Upper lobe of left lung (tissue), 4 donors: ENCODE data around the gene MYLK3.

Experiments used
- EP300 ChIP-seq, 4 donors: sonication (generic); formaldehyde crosslinking; IDR thresholded peaks; one replicate each; pipeline ENCODE4 v1.5.1; 2017; ENCODE audit warnings: antibody characterized with exemption in 4 of 4, control low read depth in 2 of 4
- POLR2A ChIP-seq, 4 donors: fragments of 450-650 bp; IDR thresholded peaks; one replicate each; pipeline ENCODE4 v1.5.1; 2016 to 2017; ENCODE audit warnings: antibody characterized with exemption in 4 of 4, mild to moderate bottlenecking in 2 of 4
- POLR2AphosphoS5 ChIP-seq, 2 donors: sonication (generic); formaldehyde crosslinking; IDR thresholded peaks; one replicate each; pipeline ENCODE4 v1.5.1; 2017; ENCODE audit warnings: antibody characterized with exemption in 2 of 2
- TF ChIP-seq, protein P1 (sequence below), 6 experiments: fragments of 450-650 bp in 4 of 6; fragments of 200-600 bp in 2 of 6; sonication (generic) in 2 of 6; IDR thresholded peaks; one replicate each; pipeline ENCODE4 v1.5.1; 2016 to 2019; ENCODE audit warnings: antibody characterized with exemption in 6 of 6

DNA sequence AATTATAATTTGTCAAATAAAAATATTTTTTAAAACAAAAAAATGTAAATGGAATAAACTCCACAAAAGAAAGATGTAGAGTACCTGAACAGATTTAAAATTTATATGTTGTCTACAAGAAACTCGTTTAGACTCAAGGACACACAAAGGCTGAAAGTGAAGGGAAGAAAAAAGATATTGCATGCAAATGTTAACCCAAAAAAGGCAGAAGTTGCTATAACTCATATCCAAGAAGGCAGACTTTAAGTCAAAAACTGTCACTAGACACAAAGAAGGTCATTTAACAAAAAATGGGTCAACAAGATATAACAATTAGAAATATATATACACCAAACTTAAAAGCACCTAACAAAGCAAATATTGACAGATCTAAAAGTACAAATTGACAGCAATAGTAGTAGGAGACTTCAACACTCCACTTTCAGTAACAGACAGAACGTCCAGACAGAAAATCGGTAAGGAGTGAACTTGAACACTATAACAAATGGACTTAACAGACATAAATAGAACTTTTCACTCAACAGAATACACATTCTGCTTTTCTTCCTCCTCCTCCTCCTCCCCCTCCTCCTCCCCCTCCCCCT, 40.8 kb upstream of the MYLK3 start:
- TF ChIP-seq, protein P1, sequence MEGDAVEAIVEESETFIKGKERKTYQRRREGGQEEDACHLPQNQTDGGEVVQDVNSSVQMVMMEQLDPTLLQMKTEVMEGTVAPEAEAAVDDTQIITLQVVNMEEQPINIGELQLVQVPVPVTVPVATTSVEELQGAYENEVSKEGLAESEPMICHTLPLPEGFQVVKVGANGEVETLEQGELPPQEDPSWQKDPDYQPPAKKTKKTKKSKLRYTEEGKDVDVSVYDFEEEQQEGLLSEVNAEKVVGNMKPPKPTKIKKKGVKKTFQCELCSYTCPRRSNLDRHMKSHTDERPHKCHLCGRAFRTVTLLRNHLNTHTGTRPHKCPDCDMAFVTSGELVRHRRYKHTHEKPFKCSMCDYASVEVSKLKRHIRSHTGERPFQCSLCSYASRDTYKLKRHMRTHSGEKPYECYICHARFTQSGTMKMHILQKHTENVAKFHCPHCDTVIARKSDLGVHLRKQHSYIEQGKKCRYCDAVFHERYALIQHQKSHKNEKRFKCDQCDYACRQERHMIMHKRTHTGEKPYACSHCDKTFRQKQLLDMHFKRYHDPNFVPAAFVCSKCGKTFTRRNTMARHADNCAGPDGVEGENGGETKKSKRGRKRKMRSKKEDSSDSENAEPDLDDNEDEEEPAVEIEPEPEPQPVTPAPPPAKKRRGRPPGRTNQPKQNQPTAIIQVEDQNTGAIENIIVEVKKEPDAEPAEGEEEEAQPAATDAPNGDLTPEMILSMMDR (IDR thresholded peaks at IDR 0.05): no peak
- TF ChIP-seq POLR2AphosphoS5 (IDR thresholded peaks at IDR 0.05): no peak
- no peak for TF ChIP-seq EP300 (IDR thresholded peaks at IDR 0.05)
- TF ChIP-seq POLR2A (IDR thresholded peaks at IDR 0.05): no peak
